GM23338 (cell line): ENCODE results near the gene KLHL40.

Source experiments
- CREB1 ChIP-seq: fragments of 250-450 bp; sonication (Bioruptor Pico); IDR thresholded peaks from 2 replicates; pipeline ENCODE4 v1.5.0; 2020; ENCODE audit warnings: low read depth, mild to moderate bottlenecking, moderate library complexity
- EZH2phosphoT487 ChIP-seq: fragments of 200-600 bp; sonication (generic); IDR thresholded peaks from one replicate; pipeline ENCODE4 v1.8.1; 2018; ENCODE audit warnings: antibody characterized with exemption; ENCODE audit not compliant: unreplicated experiment
- JUNB ChIP-seq: IDR thresholded peaks from one replicate; pipeline ENCODE4 v1.6.1; 2016; ENCODE audit warnings: antibody characterized with exemption; ENCODE audit not compliant: unreplicated experiment
- POLR2AphosphoS5 ChIP-seq: IDR thresholded peaks from 2 replicates; pipeline ENCODE4 v1.6.1; 2016; ENCODE audit warnings: antibody characterized with exemption, low read depth
- TF ChIP-seq, protein P1 (sequence below), 2 experiments: fragments of 200-600 bp in 1 of 2; sonication (generic) in 1 of 2; conservative IDR thresholded peaks; 2 replicates each; pipeline versions ENCODE4 v1.5.1 to v1.6.1; 2016 to 2017; ENCODE audit warnings: antibody characterized with exemption in 2 of 2, low read depth in 2 of 2, mild to moderate bottlenecking in 2 of 2, moderate library complexity in 1 of 2

DNA sequence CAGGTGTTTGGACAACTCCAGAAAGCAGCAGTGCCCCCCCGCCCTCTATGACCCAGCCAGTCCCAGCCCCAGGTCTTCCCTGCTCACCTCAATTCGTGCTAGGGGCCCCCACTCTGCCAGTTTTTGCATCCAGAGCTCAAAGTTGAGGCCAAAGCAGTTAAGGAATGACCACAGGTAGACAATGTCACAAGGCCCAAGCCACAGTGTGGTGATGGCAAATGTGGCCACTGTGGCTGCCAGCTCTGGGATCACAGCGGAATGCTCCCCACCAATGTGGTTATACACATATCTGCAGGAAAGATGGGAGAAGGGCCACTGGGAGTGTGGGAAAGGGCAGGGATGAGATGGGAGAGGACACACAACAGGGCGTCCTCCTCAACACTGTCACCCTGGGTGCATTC is 8.2 kb downstream of the KLHL40 start:
- no peak for TF ChIP-seq CREB1 (CRISPR knock-in tag)
- TF ChIP-seq, protein P1, sequence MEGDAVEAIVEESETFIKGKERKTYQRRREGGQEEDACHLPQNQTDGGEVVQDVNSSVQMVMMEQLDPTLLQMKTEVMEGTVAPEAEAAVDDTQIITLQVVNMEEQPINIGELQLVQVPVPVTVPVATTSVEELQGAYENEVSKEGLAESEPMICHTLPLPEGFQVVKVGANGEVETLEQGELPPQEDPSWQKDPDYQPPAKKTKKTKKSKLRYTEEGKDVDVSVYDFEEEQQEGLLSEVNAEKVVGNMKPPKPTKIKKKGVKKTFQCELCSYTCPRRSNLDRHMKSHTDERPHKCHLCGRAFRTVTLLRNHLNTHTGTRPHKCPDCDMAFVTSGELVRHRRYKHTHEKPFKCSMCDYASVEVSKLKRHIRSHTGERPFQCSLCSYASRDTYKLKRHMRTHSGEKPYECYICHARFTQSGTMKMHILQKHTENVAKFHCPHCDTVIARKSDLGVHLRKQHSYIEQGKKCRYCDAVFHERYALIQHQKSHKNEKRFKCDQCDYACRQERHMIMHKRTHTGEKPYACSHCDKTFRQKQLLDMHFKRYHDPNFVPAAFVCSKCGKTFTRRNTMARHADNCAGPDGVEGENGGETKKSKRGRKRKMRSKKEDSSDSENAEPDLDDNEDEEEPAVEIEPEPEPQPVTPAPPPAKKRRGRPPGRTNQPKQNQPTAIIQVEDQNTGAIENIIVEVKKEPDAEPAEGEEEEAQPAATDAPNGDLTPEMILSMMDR (conservative IDR thresholded peaks at IDR 0.05; ENCODE audit: low read depth in 2 of 2): no peak
- TF ChIP-seq POLR2AphosphoS5: no peak
- no peak for TF ChIP-seq EZH2phosphoT487
- TF ChIP-seq JUNB: no peak
